HG02571 (cell line): ENCODE data around the gene ZNF76.

Experiments
- ATAC-seq: cut with Tn5 transposase; IDR thresholded peaks from one replicate; pipeline ENCODE4 v1.9.1; 2021; ENCODE audit warnings: mild to moderate bottlenecking, moderate library complexity; ENCODE audit not compliant: unreplicated experiment

ZNF76 gene

DNA sequence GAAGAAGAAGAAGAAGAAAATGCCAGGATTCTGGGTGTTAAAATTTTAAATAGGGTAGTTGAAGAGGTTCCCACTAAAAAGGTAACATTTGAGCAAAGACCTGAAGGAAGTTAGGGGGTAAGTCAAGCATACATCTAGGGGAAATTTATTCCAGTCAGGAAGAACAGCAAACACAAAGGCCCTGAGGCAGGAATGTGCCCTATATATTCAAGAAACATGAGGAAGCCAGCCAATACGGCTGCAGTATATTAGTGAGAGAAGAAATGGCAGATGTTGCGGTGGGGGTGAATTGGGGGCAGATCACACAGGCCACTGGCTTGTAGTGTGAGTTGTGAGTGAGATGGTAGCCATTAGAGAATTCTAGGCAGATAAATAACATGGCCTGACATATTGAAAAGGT, 6.0 kb downstream of the ZNF76 start:
- ATAC-seq, result no peak

GRCh38 chr6:35267446-35267845, 7.9 kb downstream of the ZNF76 start:
- ATAC-seq, result no peak

- ATAC-seq, result no peak
These were observed 8.4 kb downstream of the ZNF76 start for GRCh38 chr6:35267897-35268296.

DNA sequence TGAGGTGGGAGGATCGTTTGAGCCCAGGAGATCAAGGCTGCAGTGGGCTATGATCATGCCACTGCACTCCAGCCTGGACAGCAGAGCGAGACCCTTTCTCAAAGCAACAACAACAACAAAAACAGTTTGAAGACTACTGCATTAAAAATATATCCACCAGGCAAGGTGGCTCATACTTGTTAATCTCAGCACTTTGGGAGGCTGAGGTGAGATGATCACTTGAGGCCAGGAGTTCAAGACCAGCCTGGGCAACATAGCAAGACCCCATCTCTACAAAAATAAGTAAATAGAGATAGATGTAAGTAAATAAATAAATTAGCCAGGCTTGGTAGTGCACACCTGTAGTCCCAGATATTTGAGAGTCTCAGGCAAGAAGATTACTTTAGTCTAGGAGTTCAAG, 12.5 kb downstream of the ZNF76 start:
- ATAC-seq, result no peak

DNA sequence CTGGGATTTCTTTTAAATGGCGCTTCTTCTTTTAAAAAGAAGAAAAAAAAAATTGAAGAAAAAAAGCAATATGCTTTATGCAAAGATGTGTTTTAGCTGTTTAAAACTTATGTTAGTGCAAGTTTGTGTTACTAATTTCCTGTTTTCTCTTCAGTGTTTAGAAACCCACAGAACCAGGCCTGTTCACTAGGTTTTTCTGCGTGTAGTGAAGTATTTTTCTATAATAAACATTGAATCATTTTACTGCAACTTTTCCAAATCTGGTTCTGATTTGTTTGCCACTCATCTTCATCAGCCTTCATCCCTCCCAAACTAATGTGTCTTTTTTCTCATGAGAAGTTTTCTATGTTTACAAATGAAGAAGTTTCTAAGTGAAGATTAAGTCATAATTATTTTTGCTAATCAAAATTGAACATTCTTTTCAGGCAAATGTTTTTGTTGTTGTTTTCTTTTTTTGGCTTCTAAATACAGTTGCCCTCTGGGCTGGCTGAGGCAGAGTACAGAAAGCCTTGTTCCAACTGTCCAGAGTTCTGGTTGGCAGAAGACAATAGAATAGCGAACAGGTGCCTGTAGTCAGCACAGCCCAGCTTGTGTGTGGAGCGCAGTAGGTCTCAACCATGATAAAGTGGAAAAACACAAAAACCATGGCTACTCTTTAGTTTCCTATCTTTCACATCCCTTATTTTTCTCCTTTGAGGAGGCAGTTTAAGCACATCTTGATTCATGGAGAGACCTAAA, 14.5 kb downstream of the ZNF76 start:
- no peak for ATAC-seq

- ATAC-seq, result no peak
These were observed 16.3 kb downstream of the ZNF76 start for GRCh38 chr6:35275744-35276260.

GRCh38 chr6:35278708-35279107, 19.2 kb downstream of the ZNF76 start:
- ATAC-seq, result no peak

DNA sequence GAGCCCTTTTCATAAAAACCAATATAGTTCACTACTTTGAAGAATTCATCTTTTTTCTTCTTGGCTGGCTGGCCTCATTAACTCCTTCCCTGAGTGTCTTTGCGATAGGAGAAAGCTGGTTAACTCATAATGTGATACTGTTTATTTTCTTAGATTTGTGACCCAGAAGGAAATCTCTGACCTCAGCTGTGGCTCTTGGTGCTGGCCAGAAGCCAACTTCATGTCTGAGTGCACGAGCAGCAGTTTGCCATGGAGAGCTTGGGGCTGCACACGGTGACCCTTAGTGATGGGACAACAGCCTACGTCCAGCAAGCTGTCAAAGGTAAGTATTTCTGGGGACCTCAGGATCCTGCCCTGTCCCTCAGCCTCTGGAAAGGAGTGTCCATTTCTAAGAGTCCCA, 21.4 kb downstream of the ZNF76 start:
- ATAC-seq, result no peak

GRCh38 chr6:35282472-35282871, 22.9 kb downstream of the ZNF76 start:
- ATAC-seq, result no peak

- no peak for ATAC-seq
These were observed 23.8 kb downstream of the ZNF76 start for GRCh38 chr6:35283361-35283760.

DNA sequence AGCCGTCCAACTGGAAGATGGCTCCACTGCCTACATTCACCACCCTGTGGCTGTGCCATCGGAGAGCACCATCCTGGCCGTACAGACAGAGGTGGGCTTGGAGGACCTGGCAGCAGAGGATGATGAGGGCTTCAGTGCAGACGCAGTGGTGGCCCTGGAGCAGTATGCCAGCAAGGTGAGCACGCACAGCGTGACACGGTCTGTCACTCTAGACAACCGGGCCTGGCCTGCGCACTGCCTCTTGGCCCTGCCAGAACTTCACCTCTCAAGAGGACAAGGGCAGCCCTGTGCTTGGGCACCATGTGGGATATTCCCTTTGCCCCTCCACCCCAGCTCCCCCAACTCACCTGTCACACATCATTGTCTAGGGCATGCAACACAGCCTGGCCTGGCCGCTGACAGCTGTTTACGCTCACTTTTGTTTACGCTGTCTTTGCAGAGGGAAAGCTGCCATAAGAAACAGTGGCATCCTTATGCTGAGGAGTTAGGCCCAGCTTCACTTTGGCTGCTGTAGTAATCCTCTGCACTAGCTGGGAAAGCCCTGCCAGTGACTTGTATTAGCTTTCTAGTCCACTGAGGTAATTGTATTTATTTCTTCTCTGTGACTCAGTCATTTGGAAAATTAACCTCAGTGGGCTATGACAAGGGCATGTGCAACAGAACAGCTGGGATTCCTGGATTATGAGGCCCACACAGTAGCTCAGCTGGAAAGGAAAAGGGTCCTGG, 28.3 kb downstream of the ZNF76 start:
- no peak for ATAC-seq

GRCh38 chr6:35288834-35289233, 29.3 kb downstream of the ZNF76 start:
- no peak for ATAC-seq

DNA sequence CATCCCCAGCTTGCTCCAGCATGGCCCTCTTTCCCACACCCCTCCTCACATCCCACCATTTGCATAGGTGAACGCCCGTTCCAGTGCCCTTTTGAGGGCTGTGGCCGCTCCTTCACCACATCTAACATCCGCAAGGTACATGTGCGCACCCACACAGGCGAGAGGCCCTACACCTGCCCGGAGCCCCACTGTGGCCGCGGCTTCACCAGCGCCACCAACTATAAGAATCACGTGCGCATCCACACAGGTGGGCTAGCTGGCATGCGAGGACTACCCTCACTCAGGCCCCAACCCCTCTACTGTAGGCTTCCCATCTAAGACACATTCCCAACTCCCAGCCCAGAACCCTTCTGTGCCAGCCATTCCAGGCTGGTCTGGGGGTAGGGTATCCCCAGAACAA, 32.0 kb downstream of the ZNF76 start:
- no peak for ATAC-seq

GRCh38 chr6:35292494-35292893, 33.0 kb downstream of the ZNF76 start:
- no peak for ATAC-seq

- no peak for ATAC-seq
These were observed 34.1 kb downstream of the ZNF76 start for GRCh38 chr6:35293681-35294080.

- no peak for ATAC-seq
These were observed 34.9 kb downstream of the ZNF76 start for GRCh38 chr6:35294308-35294945.

DNA sequence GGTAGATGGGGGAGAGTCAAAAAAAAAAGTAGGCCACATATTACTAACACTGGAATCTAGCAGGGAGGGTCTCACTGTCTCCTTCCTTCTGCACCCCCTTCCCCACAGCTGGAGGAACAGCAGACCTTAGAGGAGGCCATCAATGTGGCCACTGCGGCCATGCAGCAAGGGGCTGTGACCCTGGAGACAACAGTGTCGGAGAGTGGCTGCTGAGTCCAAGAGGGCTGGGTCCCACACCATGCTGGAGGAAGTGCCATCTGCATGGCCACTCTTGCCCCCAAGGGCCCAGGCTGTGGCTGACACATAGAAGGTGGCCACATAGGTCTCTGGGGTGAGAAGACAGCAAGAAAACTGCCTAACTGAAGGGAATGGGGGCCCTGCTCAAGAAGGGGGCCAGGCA, 35.5 kb downstream of the ZNF76 start:
- no peak for ATAC-seq

DNA sequence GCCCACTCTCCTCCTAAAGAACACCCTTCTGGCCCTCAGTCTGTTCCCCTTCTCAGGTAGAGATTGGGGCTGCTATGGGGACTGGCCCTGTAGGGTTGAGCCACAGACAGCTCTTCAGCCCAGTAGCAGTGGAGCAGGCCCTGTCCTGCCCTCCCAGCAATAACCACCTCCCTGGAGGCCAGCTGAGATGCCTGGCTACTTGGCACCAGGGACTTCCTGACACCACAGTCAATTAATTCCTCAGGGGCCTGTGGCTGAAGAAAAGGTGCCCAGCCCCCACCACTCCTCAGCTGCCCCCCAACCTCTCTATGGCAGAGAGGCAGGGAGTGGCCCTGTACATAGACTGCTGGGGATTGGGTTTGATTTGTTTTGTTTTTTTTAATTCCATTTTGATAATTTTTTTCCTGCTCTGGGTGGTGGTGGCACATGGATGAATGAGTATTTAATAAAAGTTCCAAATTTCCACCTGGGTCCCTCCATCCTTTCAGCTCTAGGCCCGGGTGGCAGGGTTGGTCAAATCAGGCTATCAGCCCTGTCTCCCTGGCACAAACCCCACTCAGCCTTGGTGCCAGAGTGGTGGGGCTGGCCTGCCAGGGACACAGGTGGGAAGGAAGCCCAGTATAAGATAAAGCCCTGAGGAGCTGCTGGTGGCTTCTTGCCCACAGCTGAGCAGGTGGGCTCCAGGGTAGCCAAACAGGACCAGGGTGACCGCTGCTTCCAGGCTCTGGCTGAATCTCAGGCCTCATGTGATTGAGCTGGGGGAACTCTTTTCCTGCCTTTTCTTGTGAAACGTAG, 36.2 kb downstream of the ZNF76 start:
- no peak for ATAC-seq

DNA sequence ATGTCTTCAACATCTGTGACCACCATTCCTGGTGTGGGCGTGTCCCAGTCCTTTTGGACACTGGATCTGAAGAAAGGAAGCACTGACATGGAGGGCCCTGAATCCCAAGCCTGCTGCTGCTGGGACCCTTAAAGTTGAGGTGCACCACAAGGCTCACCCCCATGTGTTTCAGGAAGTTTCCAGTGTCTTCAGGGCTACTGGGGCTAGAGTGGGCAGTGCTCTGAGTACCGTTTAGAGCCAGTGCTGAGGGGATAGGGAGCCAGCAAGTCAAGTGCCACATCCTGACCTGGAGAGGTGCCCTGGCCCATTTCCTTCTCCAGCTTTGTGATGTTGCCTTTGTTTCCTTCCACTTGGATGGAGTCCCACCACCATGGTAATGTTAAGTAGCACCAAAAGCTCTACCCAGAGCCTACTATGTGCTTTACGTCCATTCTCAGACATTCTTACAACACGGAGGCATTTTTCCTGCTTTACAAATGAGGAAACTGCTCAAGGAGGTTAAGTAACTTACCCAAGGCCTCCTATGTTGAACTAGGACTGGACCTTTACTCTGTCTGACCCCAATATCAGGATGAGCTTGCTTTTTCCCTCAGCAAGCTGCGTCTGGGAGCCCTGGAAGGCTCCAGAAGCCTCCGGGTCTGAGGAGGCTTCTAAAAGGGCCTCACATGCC, 37.5 kb downstream of the ZNF76 start:
- peak; percentile 5 for ATAC-seq
